HEK293 (cell line): ENCODE data around the gene DDT.
A peak's percentile ranks its signal among the peaks of the same experiment; 100 is the strongest.

Source experiments
- CTCF ChIA-PET: fragments of 350-600 bp; formaldehyde crosslinking; extraction: SDS; loops from one replicate; lab custom pipeline; 2021; ENCODE audit warnings: antibody characterized with exemption; lab: Yijun Ruan, JAX
- POLR2A ChIA-PET: fragments of 300-600 bp; formaldehyde crosslinking; extraction: SDS; loops from one replicate; lab custom pipeline; 2020; ENCODE audit warnings: antibody characterized with exemption, inconsistent platforms; lab: Yijun Ruan, JAX
- H3K27ac ChIP-seq: fragments of 200-500 bp; sonication (Bioruptor generic); 2 replicates; pipeline ENCODE4 v1.5.1; 2014; ENCODE audit warnings: low read depth, low read length, control low read depth, inconsistent platforms; ENCODE audit errors: extremely low read depth
- H3K36me3 ChIP-seq, 2 experiments: fragments of 200-500 bp in 1 of 2; sonication (Bioruptor generic) in 1 of 2; 1 replicate in 1 of 2; 2 replicates in 1 of 2; pipeline ENCODE4 v1.5.1; 2014 to 2017; ENCODE audit warnings: inconsistent platforms in 2 of 2, low read length in 2 of 2; ENCODE audit not compliant: control insufficient read depth in 2 of 2, insufficient read depth in 1 of 2
- H3K4me1 ChIP-seq: fragments of 200-500 bp; sonication (Bioruptor generic); 2 replicates; pipeline ENCODE4 v1.5.1; 2014; ENCODE audit warnings: mild to moderate bottlenecking, low read length, inconsistent platforms; ENCODE audit not compliant: control insufficient read depth, insufficient read depth
- H3K4me3 ChIP-seq: 2 replicates; pipeline ENCODE4 v1.5.1; 2011; ENCODE audit warnings: low read depth, mild to moderate bottlenecking, control low read depth, low read length, moderate library complexity
- H3K9me3 ChIP-seq: fragments of 200-500 bp; sonication (Bioruptor generic); 2 replicates; pipeline ENCODE4 v1.5.1; 2014; ENCODE audit warnings: low read depth, low read length, inconsistent platforms; ENCODE audit not compliant: control insufficient read depth, insufficient read depth
- BCL6B ChIP-seq: fragments of 450-650 bp; formaldehyde crosslinking; IDR thresholded peaks from 2 replicates; pipeline ENCODE4 v1.5.1; 2017; ENCODE audit warnings: missing biosample characterization, missing genetic modification characterization
- CTCF ChIP-seq: fragments of 450-650 bp; formaldehyde crosslinking; IDR thresholded peaks from 2 replicates; pipeline ENCODE4 v1.5.1; 2016; ENCODE audit warnings: missing biosample characterization, missing genetic modification characterization
- EGR2 ChIP-seq: fragments of 450-650 bp; formaldehyde crosslinking; IDR thresholded peaks from 2 replicates; pipeline ENCODE4 v1.5.1; 2016; ENCODE audit warnings: low read depth, missing biosample characterization, missing genetic modification characterization
- FEZF1 ChIP-seq: fragments of 450-650 bp; formaldehyde crosslinking; IDR thresholded peaks from 2 replicates; pipeline ENCODE4 v1.5.1; 2016; ENCODE audit warnings: missing biosample characterization, missing genetic modification characterization
- HOXA7 ChIP-seq: sonication (generic); formaldehyde crosslinking; IDR thresholded peaks from 2 replicates; pipeline ENCODE4 v1.8.1; 2022; ENCODE audit warnings: missing genetic modification reagents, borderline replicate concordance
- SALL2 ChIP-seq: fragments of 450-650 bp; formaldehyde crosslinking; IDR thresholded peaks from 2 replicates; pipeline ENCODE4 v1.5.0; 2017; ENCODE audit warnings: missing biosample characterization, mild to moderate bottlenecking, missing genetic modification characterization, borderline replicate concordance
- YY1 ChIP-seq: fragments of 450-650 bp; formaldehyde crosslinking; IDR thresholded peaks from 2 replicates; pipeline ENCODE4 v1.5.1; 2018; ENCODE audit warnings: missing biosample characterization, missing genetic modification characterization
- ZBTB11 ChIP-seq: fragments of 450-650 bp; formaldehyde crosslinking; conservative IDR thresholded peaks from 2 replicates; pipeline ENCODE4 v1.5.1; 2016; ENCODE audit warnings: low read depth, missing biosample characterization, missing genetic modification characterization
- ZBTB17 ChIP-seq: fragments of 450-650 bp; formaldehyde crosslinking; IDR thresholded peaks from 2 replicates; pipeline ENCODE4 v1.5.1; 2016; ENCODE audit warnings: missing biosample characterization, missing genetic modification characterization
- ZBTB21 ChIP-seq: fragments of 450-650 bp; formaldehyde crosslinking; IDR thresholded peaks from 2 replicates; pipeline ENCODE4 v1.5.1; 2017; ENCODE audit warnings: missing biosample characterization, missing genetic modification characterization
- ZBTB48 ChIP-seq: fragments of 450-650 bp; formaldehyde crosslinking; IDR thresholded peaks from 2 replicates; pipeline ENCODE4 v1.5.1; 2016; ENCODE audit warnings: missing biosample characterization, missing genetic modification characterization
- ZBTB7A ChIP-seq: fragments of 450-650 bp; formaldehyde crosslinking; IDR thresholded peaks from 2 replicates; pipeline ENCODE4 v1.5.1; 2016; ENCODE audit warnings: low read depth, missing biosample characterization, missing genetic modification characterization
- ZFHX2 ChIP-seq: fragments of 450-650 bp; formaldehyde crosslinking; conservative IDR thresholded peaks from 2 replicates; pipeline ENCODE4 v1.5.1; 2016; ENCODE audit warnings: missing biosample characterization, missing genetic modification characterization
- ZNF112 ChIP-seq: fragments of 450-650 bp; formaldehyde crosslinking; IDR thresholded peaks from 2 replicates; pipeline ENCODE4 v1.5.0; 2017; ENCODE audit warnings: missing biosample characterization, missing genetic modification characterization
- ZNF18 ChIP-seq: fragments of 450-650 bp; formaldehyde crosslinking; IDR thresholded peaks from 2 replicates; pipeline ENCODE4 v1.5.1; 2016; ENCODE audit warnings: missing biosample characterization, missing genetic modification characterization
- ZNF2 ChIP-seq: fragments of 450-650 bp; formaldehyde crosslinking; IDR thresholded peaks from 2 replicates; pipeline ENCODE4 v1.5.1; 2016; ENCODE audit warnings: missing biosample characterization, missing genetic modification characterization
- ZNF292 ChIP-seq: fragments of 450-650 bp; formaldehyde crosslinking; IDR thresholded peaks from 2 replicates; pipeline ENCODE4 v1.5.1; 2016; ENCODE audit warnings: low read depth, missing biosample characterization, missing genetic modification characterization, borderline replicate concordance
- ZNF302 ChIP-seq: fragments of 450-650 bp; formaldehyde crosslinking; IDR thresholded peaks from 2 replicates; pipeline ENCODE4 v1.5.1; 2016; ENCODE audit warnings: missing biosample characterization, missing genetic modification characterization, low read depth
- ZNF37A ChIP-seq: fragments of 450-650 bp; IDR thresholded peaks from 2 replicates; pipeline ENCODE4 v1.5.1; 2018; ENCODE audit warnings: missing biosample characterization, missing genetic modification characterization
- ZNF510 ChIP-seq: fragments of 450-650 bp; formaldehyde crosslinking; IDR thresholded peaks from 2 replicates; pipeline ENCODE4 v1.5.1; 2018; ENCODE audit warnings: mild to moderate bottlenecking, missing genetic modification characterization, missing biosample characterization; ENCODE audit not compliant: insufficient replicate concordance
- ZNF521 ChIP-seq: fragments of 450-650 bp; formaldehyde crosslinking; IDR thresholded peaks from 2 replicates; pipeline ENCODE4 v1.5.1; 2017; ENCODE audit warnings: missing biosample characterization, mild to moderate bottlenecking, missing genetic modification characterization
- ZNF621 ChIP-seq: fragments of 450-650 bp; formaldehyde crosslinking; IDR thresholded peaks from 2 replicates; pipeline ENCODE4 v1.5.1; 2017; ENCODE audit warnings: missing biosample characterization, missing genetic modification characterization
- ZNF785 ChIP-seq: fragments of 450-650 bp; formaldehyde crosslinking; IDR thresholded peaks from 2 replicates; pipeline ENCODE4 v1.5.1; 2016; ENCODE audit warnings: missing biosample characterization, missing genetic modification characterization
- ZSCAN4 ChIP-seq: fragments of 450-650 bp; formaldehyde crosslinking; IDR thresholded peaks from 2 replicates; pipeline ENCODE4 v1.5.1; 2017; ENCODE audit warnings: missing biosample characterization, missing genetic modification characterization

The DDT gene

GRCh38 chr22:23970816-23971486 lies 3.3 kb downstream of the DDT start:
- no peak overlapping the region for H3K4me3 ChIP-seq
- H3K36me3 ChIP-seq, result peaks cover 0 to 33% of the 10 kb centered on the region in 2 experiments; a peak in 2 of 3 replicates
- CTCF ChIA-PET, result interaction anchor here (1.0 kb wide), 1 partner anchor 121 kb away, joined by 3 read pairs; no protein-coding TSS in a partner anchor
- no peaks in the 10 kb centered on the region for H3K9me3 ChIP-seq
- TF ChIP-seq ZBTB17 (tag by site-specific recombination) (peak; percentile 56), ZNF37A (tag by site-specific recombination) (no peak), ZNF510 (tag by site-specific recombination) (no peak), ZBTB21 (tag by site-specific recombination) (no peak), ZNF18 (tag by site-specific recombination) (no peak)
- peak overlapping the region; percentile 29; the same call in 1 of the 2 replicates for H3K27ac ChIP-seq
- POLR2A ChIA-PET, result interaction anchor here (0.5 to 1.1 kb wide), 3 partner anchors 75 to 184 kb away, joined by 3 to 7 read pairs (median 3); partner anchors contain the start of gene MIF
- no peaks in the 10 kb centered on the region for H3K4me1 ChIP-seq

GRCh38 chr22:23970201-23970641 lies 4.0 kb downstream of the DDT start:
- CTCF ChIA-PET, result no interaction called here
- no peak overlapping the region for H3K27ac ChIP-seq
- peaks cover 0 to 33% of the 10 kb centered on the region in 2 experiments; a peak in 2 of 3 replicates for H3K36me3 ChIP-seq
- H3K4me3 ChIP-seq, result no peak overlapping the region
- no peaks in the 10 kb centered on the region for H3K4me1 ChIP-seq
- no peaks in the 10 kb centered on the region for H3K9me3 ChIP-seq
- POLR2A ChIA-PET, result interaction anchor here (1.1 kb wide), 1 partner anchor 74 kb away, joined by 3 read pairs; no protein-coding TSS in a partner anchor
- TF ChIP-seq ZBTB48 (tag by site-specific recombination) (0 out of 2 replicates have a peak, but pooled peaks have one; percentile 5), YY1 (tag by site-specific recombination) (no peak), EGR2 (tag by site-specific recombination) (peak; percentile 64), SALL2 (tag by site-specific recombination) (0 out of 2 replicates have a peak, but pooled peaks have one; percentile 27), HOXA7 (no peak), FEZF1 (tag by site-specific recombination) (no peak), ZFHX2 (tag by site-specific recombination) (peak; percentile 81), ZNF785 (tag by site-specific recombination) (peak; percentile 11; the same call in 1 of the 2 replicates), ZBTB7A (tag by site-specific recombination) (no peak; the same call in 1 of the 2 replicates), ZBTB11 (tag by site-specific recombination) (0 out of 2 replicates have a peak, but pooled peaks have one; percentile 7), CTCF (tag by site-specific recombination) (no peak), ZNF292 (tag by site-specific recombination) (no peak), ZNF621 (tag by site-specific recombination) (0 out of 2 replicates have a peak, but pooled peaks have one; percentile 17), ZNF112 (tag by site-specific recombination) (0 out of 2 replicates have a peak, but pooled peaks have one; percentile 5), ZSCAN4 (tag by site-specific recombination) (peak; percentile 38; the same call in 1 of the 2 replicates), ZNF521 (peak; percentile 74; the same call in 1 of the 2 replicates), ZNF510 (tag by site-specific recombination) (no peak), ZNF2 (peak; percentile 52; the same call in 1 of the 2 replicates), ZNF302 (tag by site-specific recombination) (no peak), BCL6B (peak; percentile 60; the same call in 1 of the 2 replicates)
